Sigmoid colon (tissue), 7 donors: ENCODE data around the gene ISX. TPM values are rescaled to one million over a fixed set of nuclear protein-coding genes. Genes with fewer than 3 reads are reported as not detected.

Experiments used
- DNase-seq: peaks from one replicate; pipeline ENCODE4 v3.0.0-alpha.2; 2019
- H3K27ac ChIP-seq, 4 donors: fragments of 200-600 bp; sonication (generic); one replicate each; pipeline ENCODE4 v1.5.1; 2016 to 2019; ENCODE audit warnings: mild to moderate bottlenecking in 1 of 4
- H3K27me3 ChIP-seq, 3 donors: fragments of 200-600 bp; sonication (generic); one replicate each; pipeline ENCODE4 v1.5.1; 2019; ENCODE audit warnings: mild to moderate bottlenecking in 1 of 3
- H3K36me3 ChIP-seq, 4 donors: fragments of 200-600 bp; sonication (generic); one replicate each; pipeline ENCODE4 v1.5.1; 2016 to 2019
- H3K4me1 ChIP-seq, 4 donors: fragments of 200-600 bp; sonication (generic); one replicate each; pipeline ENCODE4 v1.5.1; 2017 to 2019
- H3K4me3 ChIP-seq, 4 donors: fragments of 200-600 bp; sonication (generic); one replicate each; pipeline ENCODE4 v1.5.1; 2017 to 2019; ENCODE audit warnings: mild to moderate bottlenecking in 2 of 4, moderate library complexity in 1 of 4
- H3K9me3 ChIP-seq, 4 donors: fragments of 200-600 bp in 3 of 4; sonication (generic) in 3 of 4; one replicate each; pipeline versions ENCODE4 v1.5.1 to v1.6.1; 2013 to 2019
- EP300 ChIP-seq, 4 donors: sonication (generic); formaldehyde crosslinking; IDR thresholded peaks; one replicate each; pipeline ENCODE4 v1.6.1; 2017; ENCODE audit warnings: antibody characterized with exemption in 4 of 4
- POLR2A ChIP-seq, 2 donors: fragments of 450-650 bp; IDR thresholded peaks; one replicate each; pipeline ENCODE4 v1.6.1; 2016; ENCODE audit warnings: antibody characterized with exemption in 2 of 2, mild to moderate bottlenecking in 2 of 2, moderate library complexity in 2 of 2
- POLR2AphosphoS5 ChIP-seq, 4 donors: sonication (generic); formaldehyde crosslinking; IDR thresholded peaks; one replicate each; pipeline ENCODE4 v1.6.1; 2017; ENCODE audit warnings: antibody characterized with exemption in 4 of 4
- WGBS, 2 donors: extraction: QIAGEN DNeasy Blood & Tissue Kit; methylation state at CpG; one replicate each; pipeline ENCODE4 v1.1.7; 2013; 5-methylcytosine and 5-hydroxymethylcytosine counted together
- intact Hi-C: fragments of 100-400 bp; cut with DNase I; formaldehyde crosslinking; loops from one replicate; pipeline ENCODE4 v1.15.1; 2023
- polyA plus RNA-seq, 3 donors: library from polyadenylated mRNA; stranded (reverse); fragments of 200-250 nt; gene quantifications; one replicate each; pipeline ENCODE4 v1.2.3, GENCODE V29; 2013
- total RNA-seq, 4 donors: library from RNA; depleted of rRNA; stranded (reverse); fragments of >200 nt; gene quantifications; one replicate each; pipeline ENCODE4 v1.1.0, GENCODE V29; 2016
- TF ChIP-seq, protein P1 (sequence below), 4 experiments: fragments of 450-650 bp in 3 of 4; fragments of 200-600 bp in 1 of 4; IDR thresholded peaks; one replicate each; pipeline ENCODE4 v1.5.1; 2016 to 2019; ENCODE audit warnings: antibody characterized with exemption in 4 of 4, mild to moderate bottlenecking in 3 of 4, moderate library complexity in 2 of 4
- donor health status: healthy with polysubstance abuse.
- donor health status: Bipolar disorder and iron deficiency.
- donor health status: healthy.

The ISX gene
- total and polyA plus RNA-seq, 7 donors, result 0.83 to 73.8 (median 41.4) TPM; not detected in 3

DNA sequence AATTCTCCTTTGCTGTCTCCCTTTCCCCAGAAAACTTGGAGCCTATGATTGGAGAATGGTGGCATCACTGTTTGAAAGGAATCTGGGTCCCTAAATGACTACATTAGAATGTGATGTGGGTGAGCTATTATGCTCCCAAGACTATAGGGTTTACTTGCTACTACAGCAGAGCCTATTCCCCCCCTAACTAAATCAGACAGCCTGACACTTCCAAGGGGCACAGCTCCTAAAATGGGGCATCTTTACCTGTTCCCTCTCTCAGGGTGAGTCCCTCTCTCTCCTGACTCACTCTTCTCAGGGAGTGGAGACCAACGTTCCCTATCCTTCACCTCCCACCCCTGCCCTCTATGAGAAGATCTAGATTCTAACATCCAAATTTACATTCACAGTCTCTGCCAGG is 775 bp upstream of the ISX start:
- Histone ChIP-seq H3K9me3 (no peaks in the 10 kb centered on the region), H3K27ac (no peak overlapping the region), H3K27me3 (no peaks in the 10 kb centered on the region), H3K36me3 (no peaks in the 10 kb centered on the region), H3K4me3 (no peak overlapping the region), H3K4me1 (no peaks in the 10 kb centered on the region)
- WGBS, 2 donors, result 0 to 67% methylated on average over 1 of the region's 1 CpG
- TF ChIP-seq, protein P1, sequence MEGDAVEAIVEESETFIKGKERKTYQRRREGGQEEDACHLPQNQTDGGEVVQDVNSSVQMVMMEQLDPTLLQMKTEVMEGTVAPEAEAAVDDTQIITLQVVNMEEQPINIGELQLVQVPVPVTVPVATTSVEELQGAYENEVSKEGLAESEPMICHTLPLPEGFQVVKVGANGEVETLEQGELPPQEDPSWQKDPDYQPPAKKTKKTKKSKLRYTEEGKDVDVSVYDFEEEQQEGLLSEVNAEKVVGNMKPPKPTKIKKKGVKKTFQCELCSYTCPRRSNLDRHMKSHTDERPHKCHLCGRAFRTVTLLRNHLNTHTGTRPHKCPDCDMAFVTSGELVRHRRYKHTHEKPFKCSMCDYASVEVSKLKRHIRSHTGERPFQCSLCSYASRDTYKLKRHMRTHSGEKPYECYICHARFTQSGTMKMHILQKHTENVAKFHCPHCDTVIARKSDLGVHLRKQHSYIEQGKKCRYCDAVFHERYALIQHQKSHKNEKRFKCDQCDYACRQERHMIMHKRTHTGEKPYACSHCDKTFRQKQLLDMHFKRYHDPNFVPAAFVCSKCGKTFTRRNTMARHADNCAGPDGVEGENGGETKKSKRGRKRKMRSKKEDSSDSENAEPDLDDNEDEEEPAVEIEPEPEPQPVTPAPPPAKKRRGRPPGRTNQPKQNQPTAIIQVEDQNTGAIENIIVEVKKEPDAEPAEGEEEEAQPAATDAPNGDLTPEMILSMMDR (IDR thresholded peaks at IDR 0.05), result no peak
- TF ChIP-seq EP300 (IDR thresholded peaks at IDR 0.05) (no peak), POLR2A (IDR thresholded peaks at IDR 0.05) (no peak), POLR2AphosphoS5 (IDR thresholded peaks at IDR 0.05) (no peak)
- intact Hi-C loops, result no loop called here
- DNase-seq, result no peak

DNA sequence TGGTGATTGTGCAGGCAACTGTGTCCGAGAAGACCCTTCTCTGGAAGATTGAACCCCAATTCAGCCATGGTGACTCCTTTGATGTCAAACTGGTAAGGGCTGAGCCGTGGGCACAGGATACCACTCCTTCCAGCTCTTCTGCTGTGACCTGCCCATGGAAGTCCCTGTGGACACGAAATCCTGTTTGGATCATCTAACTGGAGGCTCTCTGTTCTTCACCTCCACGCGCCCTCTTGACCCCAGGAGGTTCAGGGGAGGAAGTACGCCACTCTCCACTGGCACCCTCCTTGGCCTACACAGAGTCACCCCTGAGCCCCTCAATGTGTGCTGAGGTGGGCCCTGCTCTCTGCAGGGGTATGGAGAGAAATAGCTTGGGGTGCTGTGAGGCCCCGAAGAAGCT is 810 bp downstream of the ISX start:
- H3K27me3 ChIP-seq, result no peaks in the 10 kb centered on the region
- intact Hi-C loops, result no loop called here
- 13 to 70% methylated on average over 7 of the region's 7 CpGs for WGBS, 2 donors

DNA sequence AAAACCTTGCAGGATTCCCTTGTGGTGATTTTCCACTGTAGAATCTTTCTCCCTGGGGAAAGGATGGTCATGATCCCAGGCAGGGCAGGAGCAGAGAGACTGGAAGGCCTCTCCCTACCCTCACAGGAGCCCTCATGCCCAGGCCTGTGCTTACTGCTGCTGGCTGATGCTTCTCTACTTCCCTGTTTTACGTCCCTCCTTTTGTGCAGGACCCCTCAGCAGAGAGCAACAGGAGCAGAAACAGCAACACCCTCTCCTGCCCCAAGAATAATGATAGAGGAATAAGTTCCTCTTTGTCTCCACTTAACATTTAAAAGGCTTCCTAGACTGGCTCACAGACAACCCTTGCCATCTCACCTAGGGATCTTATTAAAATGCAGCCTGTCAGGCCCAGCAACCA is 3.6 kb downstream of the ISX start:
- no peak for DNase-seq
- Histone ChIP-seq H3K36me3 (no peaks in the 10 kb centered on the region), H3K4me3 (no peak overlapping the region), H3K4me1 (no peaks in the 10 kb centered on the region), H3K27me3 (no peaks in the 10 kb centered on the region), H3K27ac (no peak overlapping the region), H3K9me3 (no peaks in the 10 kb centered on the region)
- no peak for TF ChIP-seq POLR2A (IDR thresholded peaks at IDR 0.05)
- TF ChIP-seq EP300 (IDR thresholded peaks at IDR 0.05), result no peak
- no peak for TF ChIP-seq POLR2AphosphoS5 (IDR thresholded peaks at IDR 0.05)
- intact Hi-C loops, result no loop called here
- WGBS, 2 donors, result 10 to 38% methylated on average over 1 of the region's 1 CpG

More for the DNA sequence above, 810 bp downstream of the ISX start:
- no peaks in the 10 kb centered on the region for H3K36me3 ChIP-seq
- peak overlapping the region in 1 of 4 donors; percentile 5 for H3K27ac ChIP-seq
- TF ChIP-seq EP300 (IDR thresholded peaks at IDR 0.05), result no peak
- DNase-seq, result no peak
- peak overlapping the region in 1 of 4 donors; percentile 7 for H3K4me3 ChIP-seq
- no peaks in the 10 kb centered on the region for H3K9me3 ChIP-seq
- H3K4me1 ChIP-seq, result no peaks in the 10 kb centered on the region

DNA sequence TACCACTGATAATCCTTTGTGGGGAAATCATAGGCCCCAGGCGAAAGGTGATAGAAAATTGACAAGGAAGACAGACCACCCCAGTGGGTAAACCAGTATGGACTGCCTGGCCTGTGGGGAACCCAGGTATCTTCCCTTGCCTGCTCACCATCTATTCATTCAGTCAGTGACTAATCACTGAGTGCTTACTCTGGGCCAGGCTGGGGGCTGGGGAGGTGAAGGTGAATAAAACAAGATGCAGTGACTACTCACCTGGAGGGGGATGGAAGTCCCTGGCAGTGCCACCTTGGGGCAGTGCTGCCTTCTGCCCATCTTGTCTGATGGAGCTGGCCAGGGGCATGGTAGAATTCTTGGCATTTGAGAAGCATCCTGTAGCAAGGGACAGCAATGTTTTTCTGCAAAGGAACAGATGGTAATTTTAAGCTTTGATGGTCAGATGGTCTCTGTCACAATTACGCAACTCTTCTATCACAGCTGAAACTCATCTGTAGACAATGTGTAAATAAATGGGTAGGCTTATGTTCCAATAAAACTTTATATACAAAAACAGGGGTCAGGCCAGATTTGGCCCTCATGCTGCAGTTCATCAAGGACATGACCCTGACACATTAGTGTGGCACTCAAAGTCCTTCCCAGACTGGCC is 4.6 kb downstream of the ISX start:
- Histone ChIP-seq H3K27ac (no peak overlapping the region), H3K36me3 (no peaks in the 10 kb centered on the region), H3K4me3 (no peak overlapping the region), H3K27me3 (no peaks in the 10 kb centered on the region), H3K4me1 (no peaks in the 10 kb centered on the region), H3K9me3 (no peaks in the 10 kb centered on the region)
- WGBS, 2 donors, result 82 to 86% methylated on average over 2 of the region's 2 CpGs
- no peak for DNase-seq
- intact Hi-C loops, result no loop called here
- peak in 3 of 4 donors; percentile 21 to 79 (median 72) for TF ChIP-seq POLR2AphosphoS5 (IDR thresholded peaks at IDR 0.05)
- TF ChIP-seq EP300 (IDR thresholded peaks at IDR 0.05), result no peak

DNA sequence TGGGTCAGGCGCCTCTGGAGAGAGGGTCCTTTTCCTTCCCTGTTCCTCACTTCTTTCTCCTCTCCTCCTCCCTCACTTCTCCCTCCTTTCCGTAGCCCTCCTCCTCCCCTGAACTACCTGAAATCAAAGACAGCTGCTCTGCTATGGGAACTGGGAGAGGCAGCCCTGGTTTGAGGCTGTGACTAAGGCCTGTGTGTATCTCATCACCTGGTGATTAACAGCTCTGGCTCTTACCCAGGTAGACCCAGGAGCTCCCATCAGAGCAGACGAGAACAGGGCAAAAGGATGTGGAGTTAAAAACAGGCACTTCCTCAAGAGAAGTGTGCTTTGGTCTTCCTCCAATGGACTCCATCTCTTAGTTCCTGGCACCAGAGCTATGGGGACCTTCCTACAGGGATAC is 5.8 kb downstream of the ISX start:
- TF ChIP-seq EP300 (IDR thresholded peaks at IDR 0.05) (no peak), POLR2AphosphoS5 (IDR thresholded peaks at IDR 0.05) (no peak), POLR2A (IDR thresholded peaks at IDR 0.05) (no peak)
- TF ChIP-seq, protein P1 (IDR thresholded peaks at IDR 0.05), result no peak
- peak overlapping the region in 1 of 4 donors; percentile 31 for H3K27ac ChIP-seq
- WGBS, 2 donors, result 35 to 53% methylated on average over 3 of the region's 3 CpGs
- H3K9me3 ChIP-seq, result no peaks in the 10 kb centered on the region
- no peaks in the 10 kb centered on the region for H3K27me3 ChIP-seq
- intact Hi-C loops, result no loop called here
- H3K36me3 ChIP-seq, result no peaks in the 10 kb centered on the region
- H3K4me1 ChIP-seq, result no peaks in the 10 kb centered on the region
- no peak for DNase-seq
- H3K4me3 ChIP-seq, result no peak overlapping the region

DNA sequence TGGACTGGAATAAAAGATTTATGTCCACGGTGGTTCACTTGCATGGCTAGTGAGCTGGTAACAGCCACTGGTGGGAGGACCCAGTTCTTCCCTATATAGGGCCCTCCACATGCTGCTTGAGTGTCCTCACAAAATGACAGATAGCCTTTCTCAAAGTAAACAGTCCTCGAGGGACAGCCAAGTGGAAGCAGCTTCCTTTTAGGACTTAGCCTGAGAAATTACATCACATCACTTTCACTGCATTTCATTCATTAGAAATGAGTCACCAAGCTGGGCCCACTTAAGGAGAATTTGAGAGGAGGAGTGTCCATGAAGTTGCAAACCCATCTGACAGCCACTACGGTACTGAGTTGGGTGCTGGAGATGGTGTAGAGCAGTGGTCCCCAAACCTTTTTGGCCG is 7.0 kb downstream of the ISX start:
- intact Hi-C loops, result no loop called here
- H3K4me3 ChIP-seq, result no peak overlapping the region
- H3K27me3 ChIP-seq, result no peaks in the 10 kb centered on the region
- H3K27ac ChIP-seq, result no peak overlapping the region
- H3K36me3 ChIP-seq, result no peaks in the 10 kb centered on the region
- DNase-seq, result peak; percentile 73
- H3K4me1 ChIP-seq, result no peaks in the 10 kb centered on the region
- no peaks in the 10 kb centered on the region for H3K9me3 ChIP-seq
- no peak for TF ChIP-seq POLR2AphosphoS5 (IDR thresholded peaks at IDR 0.05)
- TF ChIP-seq, protein P1 (IDR thresholded peaks at IDR 0.05), result no peak
- TF ChIP-seq POLR2A (IDR thresholded peaks at IDR 0.05), result no peak
- no peak for TF ChIP-seq EP300 (IDR thresholded peaks at IDR 0.05)
- WGBS, 2 donors, result 70 to 76% methylated on average over 4 of the region's 4 CpGs
